DMS 273 (cell line): ENCODE measurements around the gene ST7L.
A peak's percentile ranks its signal among the peaks of the same experiment; 100 is the strongest.
"Not testable (repeated sequence)": the region's sequence is repeated elsewhere in the genome, so short reads cannot be mapped to it uniquely, and the experiment has no call there.

Experiments used
- DNase-seq: peaks from one replicate; lab custom pipeline; 2025; ENCODE audit not compliant: unreplicated experiment; lab: John Stamatoyannopoulos, UW

ST7L gene

GRCh38 chr1:112618721-112619517 lies at the start of gene ST7L:
Gene ST7L (minus strand): TSS chr1:112619141. CDS start chr1:112619113, 28 bp downstream.
- DNase-seq = peak; percentile 85

GRCh38 chr1:112666946-112667345 lies 48.0 kb upstream of the ST7L start:
- no peak for DNase-seq

GRCh38 chr1:112665857-112666256 lies 46.9 kb upstream of the ST7L start:
- no peak for DNase-seq

- no peak for DNase-seq
Observed at GRCh38 chr1:112651205-112651604, 32.3 kb upstream of the ST7L start.

- no peak for DNase-seq
Observed at GRCh38 chr1:112646225-112646624, 27.3 kb upstream of the ST7L start.

GRCh38 chr1:112643080-112643479 lies 24.1 kb upstream of the ST7L start:
- no peak for DNase-seq

- DNase-seq = not testable (repeated sequence)
Observed at GRCh38 chr1:112640437-112640836, 21.5 kb upstream of the ST7L start.

- DNase-seq = no peak
Observed at GRCh38 chr1:112638110-112638428, 19.1 kb upstream of the ST7L start.

- peak; percentile 17 for DNase-seq
Observed at GRCh38 chr1:112637254-112638109, 18.5 kb upstream of the ST7L start.

GRCh38 chr1:112636597-112637253 lies 17.8 kb upstream of the ST7L start:
- DNase-seq = no peak

- no peak for DNase-seq
Observed at GRCh38 chr1:112636056-112636455, 17.1 kb upstream of the ST7L start.

- DNase-seq = no peak
Observed at GRCh38 chr1:112634367-112634766, 15.4 kb upstream of the ST7L start.

GRCh38 chr1:112633628-112634027 lies 14.7 kb upstream of the ST7L start:
- DNase-seq = no peak

GRCh38 chr1:112629256-112629655 lies 10.3 kb upstream of the ST7L start:
- no peak for DNase-seq

GRCh38 chr1:112628516-112628915 lies 9.6 kb upstream of the ST7L start:
- no peak for DNase-seq

- DNase-seq = no peak
Observed at GRCh38 chr1:112626887-112627286, 7.9 kb upstream of the ST7L start.

GRCh38 chr1:112626193-112626592 lies 7.3 kb upstream of the ST7L start:
- no peak for DNase-seq

- no peak for DNase-seq
Observed at GRCh38 chr1:112625696-112626095, 6.8 kb upstream of the ST7L start.

GRCh38 chr1:112624493-112624892 lies 5.6 kb upstream of the ST7L start:
- DNase-seq = not testable (repeated sequence)

GRCh38 chr1:112620377-112620695 lies 1.4 kb upstream of the ST7L start:
- DNase-seq = no peak

- peak; percentile 96 for DNase-seq
Observed at GRCh38 chr1:112619518-112620376, 806 bp upstream of the ST7L start, which contains the start of gene CAPZA1. Gene CAPZA1 (plus strand): TSS chr1:112619832. CDS start chr1:112619845, 13 bp downstream.
